Activated naive CD4-positive, alpha-beta T cell treated with anti-CD3 and anti-CD28 coated beads, Interleukin-2, amount 50 U/mL, for 16 hours (primary cell): ENCODE measurements around the gene ACTR5.
"Not testable (repeated sequence)": the region's sequence is repeated elsewhere in the genome, so short reads cannot be mapped to it uniquely, and the experiment has no call there.

Experiments used
- DNase-seq: peaks from one replicate; pipeline ENCODE4 v3.0.0-alpha.2; 2020

The ACTR5 gene

GRCh38 chr20:38805958-38806854 is 57.9 kb downstream of the ACTR5 start:
- DNase-seq = peak; percentile 36

GRCh38 chr20:38806855-38807655 is 58.8 kb downstream of the ACTR5 start:
- DNase-seq = peak; percentile 22

GRCh38 chr20:38809942-38810341 is 61.7 kb downstream of the ACTR5 start:
- DNase-seq = no peak

GRCh38 chr20:38810926-38811630 is 62.8 kb downstream of the ACTR5 start:
- no peak for DNase-seq

GRCh38 chr20:38811769-38812168 is 63.5 kb downstream of the ACTR5 start:
- no peak for DNase-seq

GRCh38 chr20:38812182-38812581 is 63.9 kb downstream of the ACTR5 start:
- no peak for DNase-seq

GRCh38 chr20:38812709-38813573 is 64.7 kb downstream of the ACTR5 start:
- DNase-seq = no peak

GRCh38 chr20:38813574-38813962 is 65.3 kb downstream of the ACTR5 start:
- not testable (repeated sequence) for DNase-seq

- DNase-seq = no peak
These were observed 67.2 kb downstream of the ACTR5 start for GRCh38 chr20:38815446-38815845.

GRCh38 chr20:38818113-38819065 is 70.1 kb downstream of the ACTR5 start:
- no peak for DNase-seq
